Mesendoderm (in vitro differentiated cells): ENCODE measurements around the gene FRRS1L. TPM values are rescaled to one million over a fixed set of nuclear protein-coding genes. Genes with fewer than 3 reads are reported as not detected.

Experiments
- small RNA-seq: library from polyadenylated mRNA; stranded (forward); fragments of <200 nt; extraction: miRNeasy Mini kit (QIAGEN cat#:217004); gene quantifications from one replicate; pipeline ENCODE3, GENCODE V24; 2013; ENCODE audit not compliant: insufficient read depth

Gene FRRS1L

Small RNA genes within 50 kb of the gene (small RNA-seq; reads per million reads assigned to genes)
- not detected for gene RNU6-984P
